Spleen (tissue), 7 donors: ENCODE data around the gene SERPINB2.

Experiments used
- CTCF ChIP-seq, 11 experiments: fragments of 200-600 bp in 7 of 11; fragments of 450-650 bp in 4 of 11; sonication (generic) in 4 of 11; IDR thresholded peaks in 8 of 11; conservative IDR thresholded peaks in 3 of 11; 1 replicate in 7 of 11; 2 replicates in 4 of 11; pipeline versions ENCODE4 v1.4.0 to v1.8.0; 2016 to 2021; ENCODE audit warnings: antibody characterized with exemption in 11 of 11, inconsistent platforms in 4 of 11, mild to moderate bottlenecking in 1 of 11
- POLR2A ChIP-seq, 3 donors: fragments of 450-650 bp; IDR thresholded peaks; one replicate each; pipeline ENCODE4 v1.5.1; 2017; ENCODE audit warnings: antibody characterized with exemption in 3 of 3, mild to moderate bottlenecking in 1 of 3
- POLR2AphosphoS5 ChIP-seq, 3 donors: sonication (generic); formaldehyde crosslinking; IDR thresholded peaks; one replicate each; pipeline ENCODE4 v1.5.1; 2017; ENCODE audit warnings: antibody characterized with exemption in 3 of 3
- donor health status: DM: no; HTN: no; CAD: no; lungs with moderate emphysema.
- donor health status: DM: no; HTN: no; CAD: no.
- donor health status: DM: no; HTN: no; CAD: no.

- no peak for TF ChIP-seq CTCF (IDR thresholded peaks at IDR 0.05 in 8 of 11, conservative IDR thresholded peaks at IDR 0.05 in 3 of 11)
- TF ChIP-seq POLR2A (IDR thresholded peaks at IDR 0.05), result no peak
- no peak for TF ChIP-seq POLR2AphosphoS5 (IDR thresholded peaks at IDR 0.05)
These were observed 17.9 kb downstream of the SERPINB2 start for GRCh38 chr18:63905361-63905760.
